ENCODE data around the gene OLA1.

Gene OLA1

GRCh38 chr2:174180165-174180724 is 68.1 kb downstream of the OLA1 start:
- Histone ChIP-seq H3K36me3 (ENCODE audit: insufficient read depth, low read length) (no peaks in the 10 kb centered on the region; the same call in 1 of the 2 replicates), H3K4me3 (ENCODE audit: low read length) (no peak overlapping the region), H3K27me3 (ENCODE audit: insufficient read depth, low read length) (no peaks in the 10 kb centered on the region), H3K27ac (ENCODE audit: low read depth, low read length) (no peak overlapping the region), H3K9me3 (ENCODE audit: insufficient read depth, low read depth, low read length) (peaks cover 9% of the 10 kb centered on the region), H3K4me1 (ENCODE audit: insufficient read depth, low read length) (peaks cover 20% of the 10 kb centered on the region; the same call in 1 of the 2 replicates), H3K9ac (ENCODE audit: low read depth, low read length) (no peak overlapping the region)
- WGBS: 82% methylated on average over 1 of the region's 1 CpG

GRCh38 chr2:174177316-174177890 is 70.9 kb downstream of the OLA1 start:
- H3K4me1 ChIP-seq (ENCODE audit: insufficient read depth, low read length): peaks cover 20% of the 10 kb centered on the region; the same call in 1 of the 2 replicates
- H3K9ac ChIP-seq (ENCODE audit: low read depth, low read length): no peak overlapping the region
- no peaks in the 10 kb centered on the region; the same call in 1 of the 2 replicates for H3K36me3 ChIP-seq (ENCODE audit: insufficient read depth, low read length)
- WGBS: 73% methylated on average over 2 of the region's 2 CpGs
- no peaks in the 10 kb centered on the region for H3K27me3 ChIP-seq (ENCODE audit: insufficient read depth, low read length)
- H3K27ac ChIP-seq (ENCODE audit: low read depth, low read length): no peak overlapping the region
- peaks cover 21% of the 10 kb centered on the region for H3K9me3 ChIP-seq (ENCODE audit: insufficient read depth, low read depth, low read length)
- no peak overlapping the region for H3K4me3 ChIP-seq (ENCODE audit: low read length)

GRCh38 chr2:174176898-174177297 is 71.4 kb downstream of the OLA1 start:
- Histone ChIP-seq H3K9ac (ENCODE audit: low read depth, low read length) (no peak overlapping the region), H3K9me3 (ENCODE audit: insufficient read depth, low read depth, low read length) (peaks cover 21% of the 10 kb centered on the region), H3K4me3 (ENCODE audit: low read length) (no peak overlapping the region), H3K4me1 (ENCODE audit: insufficient read depth, low read length) (peaks cover 20% of the 10 kb centered on the region; the same call in 1 of the 2 replicates), H3K36me3 (ENCODE audit: insufficient read depth, low read length) (no peaks in the 10 kb centered on the region; the same call in 1 of the 2 replicates), H3K27me3 (ENCODE audit: insufficient read depth, low read length) (no peaks in the 10 kb centered on the region), H3K27ac (ENCODE audit: low read depth, low read length) (no peak overlapping the region)
- 78% methylated on average over 1 of the region's 1 CpG for WGBS

GRCh38 chr2:174174741-174175140 is 73.6 kb downstream of the OLA1 start:
- Histone ChIP-seq H3K27me3 (ENCODE audit: insufficient read depth, low read length) (no peaks in the 10 kb centered on the region), H3K4me3 (ENCODE audit: low read length) (no peak overlapping the region), H3K9me3 (ENCODE audit: insufficient read depth, low read depth, low read length) (peaks cover 30% of the 10 kb centered on the region), H3K36me3 (ENCODE audit: insufficient read depth, low read length) (no peaks in the 10 kb centered on the region; the same call in 1 of the 2 replicates), H3K27ac (ENCODE audit: low read depth, low read length) (no peak overlapping the region), H3K4me1 (ENCODE audit: insufficient read depth, low read length) (peaks cover 12% of the 10 kb centered on the region; the same call in 1 of the 2 replicates), H3K9ac (ENCODE audit: low read depth, low read length) (no peak overlapping the region)
- 100% methylated on average over 1 of the region's 2 CpGs for whole genome bisulfite sequencing

- Histone ChIP-seq H3K36me3 (ENCODE audit: insufficient read depth, low read length) (no peaks in the 10 kb centered on the region; the same call in 1 of the 2 replicates), H3K27ac (ENCODE audit: low read depth, low read length) (no peak overlapping the region), H3K4me3 (ENCODE audit: low read length) (no peak overlapping the region), H3K9me3 (ENCODE audit: insufficient read depth, low read depth, low read length) (peaks cover 36% of the 10 kb centered on the region), H3K4me1 (ENCODE audit: insufficient read depth, low read length) (peaks cover 12% of the 10 kb centered on the region; the same call in 1 of the 2 replicates), H3K27me3 (ENCODE audit: insufficient read depth, low read length) (no peaks in the 10 kb centered on the region), H3K9ac (ENCODE audit: low read depth, low read length) (no peak overlapping the region)
- 77% methylated on average over 5 of the region's 5 CpGs for WGBS
Measured at GRCh38 chr2:174172802-174173355, 75.5 kb downstream of the OLA1 start.

- no peak overlapping the region for H3K4me3 ChIP-seq (ENCODE audit: low read length)
Measured at GRCh38 chr2:174171686-174172445, 76.5 kb downstream of the OLA1 start.

GRCh38 chr2:174169372-174169771 is 79.0 kb downstream of the OLA1 start:
- H3K4me3 ChIP-seq (ENCODE audit: low read length): no peak overlapping the region
- peaks cover 21% of the 10 kb centered on the region; the same call in 1 of the 2 replicates for H3K9me3 ChIP-seq (ENCODE audit: insufficient read depth, low read depth, low read length)
- H3K27me3 ChIP-seq (ENCODE audit: insufficient read depth, low read length): no peaks in the 10 kb centered on the region
- no peaks in the 10 kb centered on the region for H3K36me3 ChIP-seq (ENCODE audit: insufficient read depth, low read length)
- 89% methylated on average over 3 of the region's 3 CpGs for WGBS
- no peak overlapping the region for H3K27ac ChIP-seq (ENCODE audit: low read depth, low read length)
- H3K9ac ChIP-seq (ENCODE audit: low read depth, low read length): no peak overlapping the region
- no peaks in the 10 kb centered on the region for H3K4me1 ChIP-seq (ENCODE audit: insufficient read depth, low read length)

More at GRCh38 chr2:174171686-174172445, 76.5 kb downstream of the OLA1 start:
- Histone ChIP-seq H3K4me1 (ENCODE audit: insufficient read depth, low read length) (peaks cover 5% of the 10 kb centered on the region; the same call in 1 of the 2 replicates), H3K9ac (ENCODE audit: low read depth, low read length) (no peak overlapping the region), H3K9me3 (ENCODE audit: insufficient read depth, low read depth, low read length) (peaks cover 36% of the 10 kb centered on the region), H3K27me3 (ENCODE audit: insufficient read depth, low read length) (no peaks in the 10 kb centered on the region), H3K27ac (ENCODE audit: low read depth, low read length) (no peak overlapping the region), H3K36me3 (ENCODE audit: insufficient read depth, low read length) (no peaks in the 10 kb centered on the region; the same call in 1 of the 2 replicates)
- WGBS: 90% methylated on average over 23 of the region's 23 CpGs

DNA sequence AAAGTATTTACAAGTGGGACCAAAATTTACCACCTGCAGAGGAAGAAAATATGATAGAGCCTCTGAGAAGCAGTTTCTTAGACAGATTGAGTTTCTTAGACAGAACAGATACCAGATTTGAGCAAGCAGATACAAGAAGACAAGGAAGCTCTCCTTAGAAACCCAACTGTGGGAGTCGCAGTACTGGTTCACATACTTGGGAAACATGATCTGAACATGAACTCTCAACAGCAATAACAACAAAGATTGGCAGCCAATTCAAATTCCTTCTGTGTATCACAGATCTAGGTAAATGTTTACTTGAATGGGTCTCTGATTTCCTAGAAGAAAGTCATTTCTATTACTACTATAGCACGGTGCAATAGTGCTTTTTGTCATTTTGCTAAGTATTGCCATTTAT is 82.1 kb downstream of the OLA1 start:
- whole genome bisulfite sequencing: 95% methylated on average over 1 of the region's 2 CpGs

GRCh38 chr2:174161490-174161889 is 86.8 kb downstream of the OLA1 start:
- WGBS: 83% methylated on average over 3 of the region's 3 CpGs
- H3K27me3 ChIP-seq (ENCODE audit: insufficient read depth, low read length): no peaks in the 10 kb centered on the region
- no peak overlapping the region for H3K4me3 ChIP-seq (ENCODE audit: low read length)
- no peaks in the 10 kb centered on the region for H3K9me3 ChIP-seq (ENCODE audit: insufficient read depth, low read depth, low read length)
- H3K27ac ChIP-seq (ENCODE audit: low read depth, low read length): no peak overlapping the region
- no peaks in the 10 kb centered on the region for H3K36me3 ChIP-seq (ENCODE audit: insufficient read depth, low read length)
- H3K9ac ChIP-seq (ENCODE audit: low read depth, low read length): no peak overlapping the region
- H3K4me1 ChIP-seq (ENCODE audit: insufficient read depth, low read length): 0 out of 2 replicates have a peak, but pooled peaks cover 4% of the 10 kb centered on the region

More for the DNA sequence above, 82.1 kb downstream of the OLA1 start:
- Histone ChIP-seq H3K4me1 (ENCODE audit: insufficient read depth, low read length) (no peaks in the 10 kb centered on the region), H3K27ac (ENCODE audit: low read depth, low read length) (no peak overlapping the region), H3K9me3 (ENCODE audit: insufficient read depth, low read depth, low read length) (peaks cover 15% of the 10 kb centered on the region; the same call in 1 of the 2 replicates), H3K9ac (ENCODE audit: low read depth, low read length) (no peak overlapping the region), H3K27me3 (ENCODE audit: insufficient read depth, low read length) (no peaks in the 10 kb centered on the region), H3K36me3 (ENCODE audit: insufficient read depth, low read length) (no peaks in the 10 kb centered on the region), H3K4me3 (ENCODE audit: low read length) (no peak overlapping the region)

DNA sequence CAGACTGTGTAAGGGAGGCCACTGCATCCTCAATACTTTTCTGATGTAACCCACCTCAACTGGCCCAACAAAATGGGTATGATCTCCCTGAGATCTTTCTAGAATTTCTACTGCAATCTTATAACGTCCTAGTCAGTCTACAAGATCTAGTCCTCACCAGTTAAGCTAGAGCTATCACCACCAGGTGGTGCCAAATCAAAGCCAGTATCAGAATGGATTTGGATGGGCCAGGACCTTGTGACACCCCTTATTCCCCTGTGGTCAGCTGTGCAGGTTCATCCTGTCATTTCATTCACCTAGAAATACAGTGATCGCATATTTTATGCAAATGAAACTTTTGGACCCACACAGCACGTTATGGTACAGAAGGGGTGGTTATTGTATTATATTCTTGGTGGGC is 90.3 kb downstream of the OLA1 start:
- no peaks in the 10 kb centered on the region for H3K27me3 ChIP-seq (ENCODE audit: insufficient read depth, low read length)
- no peaks in the 10 kb centered on the region for H3K9me3 ChIP-seq (ENCODE audit: insufficient read depth, low read depth, low read length)
- WGBS: 47% methylated on average over 3 of the region's 3 CpGs
- peaks cover 2% of the 10 kb centered on the region; the same call in 1 of the 2 replicates for H3K36me3 ChIP-seq (ENCODE audit: insufficient read depth, low read length)
- H3K27ac ChIP-seq (ENCODE audit: low read depth, low read length): no peak overlapping the region
- H3K4me3 ChIP-seq (ENCODE audit: low read length): no peak overlapping the region
- H3K9ac ChIP-seq (ENCODE audit: low read depth, low read length): no peak overlapping the region
- H3K4me1 ChIP-seq (ENCODE audit: insufficient read depth, low read length): peaks cover 10% of the 10 kb centered on the region; the same call in 1 of the 2 replicates

DNA sequence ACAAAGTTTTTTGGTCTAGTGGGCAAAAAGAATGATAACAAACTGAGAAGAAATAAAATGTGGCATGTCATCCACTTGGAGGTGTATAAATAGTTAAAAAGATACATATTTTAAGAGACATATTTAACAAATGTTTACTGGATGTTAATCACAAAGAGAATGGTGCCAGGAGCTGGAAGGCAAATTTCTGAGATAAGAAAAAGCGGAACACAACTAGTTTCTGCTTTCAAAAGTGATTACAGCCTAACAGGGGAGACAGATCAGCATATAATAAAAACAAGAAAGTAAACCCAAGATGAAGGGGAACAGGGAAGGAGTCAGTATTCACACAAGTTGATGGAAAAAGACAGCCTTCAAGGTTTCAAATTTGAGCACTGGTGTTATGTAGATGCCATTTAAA is 91.3 kb downstream of the OLA1 start:
- H3K4me1 ChIP-seq (ENCODE audit: insufficient read depth, low read length): peaks cover 10% of the 10 kb centered on the region; the same call in 1 of the 2 replicates
- no peaks in the 10 kb centered on the region for H3K9me3 ChIP-seq (ENCODE audit: insufficient read depth, low read depth, low read length)
- no peak overlapping the region for H3K27ac ChIP-seq (ENCODE audit: low read depth, low read length)
- WGBS: 96% methylated on average over 1 of the region's 1 CpG
- peaks cover 2% of the 10 kb centered on the region; the same call in 1 of the 2 replicates for H3K36me3 ChIP-seq (ENCODE audit: insufficient read depth, low read length)
- no peaks in the 10 kb centered on the region for H3K27me3 ChIP-seq (ENCODE audit: insufficient read depth, low read length)
- H3K9ac ChIP-seq (ENCODE audit: low read depth, low read length): no peak overlapping the region
- no peak overlapping the region for H3K4me3 ChIP-seq (ENCODE audit: low read length)
